ENCODE measurements around the gene PSMB1. TPM values are rescaled to one million over a fixed set of nuclear protein-coding genes. Genes with fewer than 3 reads are reported as not detected.

PSMB1 gene
- total and polyA plus RNA-seq, 9 of the 15 experiments (the other 6 are each of a cell fraction or from before 2014, with no cell fraction given): 447 to 2,953 (median 884) TPM

GRCh38 chr6:170584954-170585498 is 31.9 kb upstream of the PSMB1 start (continued):
- TF ChIP-seq, protein P1, sequence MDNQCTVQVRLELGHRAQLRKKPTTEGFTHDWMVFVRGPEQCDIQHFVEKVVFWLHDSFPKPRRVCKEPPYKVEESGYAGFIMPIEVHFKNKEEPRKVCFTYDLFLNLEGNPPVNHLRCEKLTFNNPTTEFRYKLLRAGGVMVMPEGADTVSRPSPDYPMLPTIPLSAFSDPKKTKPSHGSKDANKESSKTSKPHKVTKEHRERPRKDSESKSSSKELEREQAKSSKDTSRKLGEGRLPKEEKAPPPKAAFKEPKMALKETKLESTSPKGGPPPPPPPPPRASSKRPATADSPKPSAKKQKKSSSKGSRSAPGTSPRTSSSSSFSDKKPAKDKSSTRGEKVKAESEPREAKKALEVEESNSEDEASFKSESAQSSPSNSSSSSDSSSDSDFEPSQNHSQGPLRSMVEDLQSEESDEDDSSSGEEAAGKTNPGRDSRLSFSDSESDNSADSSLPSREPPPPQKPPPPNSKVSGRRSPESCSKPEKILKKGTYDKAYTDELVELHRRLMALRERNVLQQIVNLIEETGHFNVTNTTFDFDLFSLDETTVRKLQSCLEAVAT (IDR thresholded peaks at IDR 0.05): 0 out of 4 replicates have a peak, but pooled peaks of 1 of the 2 experiments have one; percentile 37
- no peak for TF ChIP-seq U2AF2 (optimal IDR thresholded peaks at IDR 0.05; ENCODE audit: low read depth, low read length)
- no peak for TF ChIP-seq ATF3 (IDR thresholded peaks at IDR 0.05)
- peak; percentile 78; the same call in 1 of the 2 replicates for TF ChIP-seq ATF3 (CRISPR knock-in tag; conservative IDR thresholded peaks at IDR 0.05)
- no peak for TF ChIP-seq PTBP1 (IDR thresholded peaks at IDR 0.05; ENCODE audit: low read depth, low read length)
- TF ChIP-seq PHF21A (IDR thresholded peaks at IDR 0.05; ENCODE audit: borderline replicate concordance, low read depth): no peak

Measured in K562 (cell line).